ENCODE measurements around the gene CD44.

- no peak for TF ChIP-seq CTCF (IDR thresholded peaks at IDR 0.05; ENCODE audit: low read length)
- TF ChIP-seq EZH2 (IDR thresholded peaks at IDR 0.05; ENCODE audit: borderline replicate concordance, low read length) = no peak
Measured at GRCh38 chr11:35118906-35119305, 20.1 kb upstream of the CD44 start.
